Hippocampal formation (tissue), 2 donors: ENCODE results near the gene IFNGR2.
"Not testable (repeated sequence)": the region's sequence is repeated elsewhere in the genome, so short reads cannot be mapped to it uniquely, and the experiment has no call there.

ENCODE experiments used
- DNase-seq, 2 donors: peaks; one replicate each; lab custom pipeline; 2025; lab: John Stamatoyannopoulos, UW

Gene IFNGR2

GRCh38 chr21:33403128-33403785, at the start of gene IFNGR2:
IFNGR2 (plus strand) TSS chr21:33403413; CDS start chr21:33403544, 131 bp downstream.
- DNase-seq = peak in 1 of 2 donors; percentile 14

- DNase-seq = no peak
Observed at GRCh38 chr21:33355355-33355754, 47.9 kb upstream of the IFNGR2 start.

- no peak for DNase-seq
Observed at GRCh38 chr21:33355996-33356395, 47.2 kb upstream of the IFNGR2 start.

- DNase-seq = no peak
Observed at GRCh38 chr21:33357177-33357576, 46.0 kb upstream of the IFNGR2 start.

- peak in 1 of 2 donors; percentile 5 for DNase-seq
Observed at GRCh38 chr21:33359446-33359845, 43.8 kb upstream of the IFNGR2 start.

GRCh38 chr21:33360281-33360680, 42.9 kb upstream of the IFNGR2 start:
- DNase-seq = no peak

GRCh38 chr21:33360881-33361602, 42.2 kb upstream of the IFNGR2 start:
- peak; percentile 54 to 61 for DNase-seq

GRCh38 chr21:33362044-33362555, 41.1 kb upstream of the IFNGR2 start:
- DNase-seq = peak in 1 of 2 donors; percentile 16

GRCh38 chr21:33363911-33364609, 39.2 kb upstream of the IFNGR2 start:
- not testable (repeated sequence) for DNase-seq

GRCh38 chr21:33364830-33365229, 38.4 kb upstream of the IFNGR2 start:
- DNase-seq = no peak

- no peak for DNase-seq
Observed at GRCh38 chr21:33367309-33367973, 35.8 kb upstream of the IFNGR2 start.

- no peak for DNase-seq
Observed at GRCh38 chr21:33368124-33368523, 35.1 kb upstream of the IFNGR2 start.

- no peak for DNase-seq
Observed at GRCh38 chr21:33368576-33368975, 34.6 kb upstream of the IFNGR2 start.

- no peak for DNase-seq
Observed at GRCh38 chr21:33369586-33369985, 33.6 kb upstream of the IFNGR2 start.

- DNase-seq = no peak
Observed at GRCh38 chr21:33370305-33370704, 32.9 kb upstream of the IFNGR2 start.

GRCh38 chr21:33371366-33371765, 31.8 kb upstream of the IFNGR2 start:
- DNase-seq = no peak

- DNase-seq = no peak
Observed at GRCh38 chr21:33372582-33372981, 30.6 kb upstream of the IFNGR2 start.

GRCh38 chr21:33373451-33373850, 29.8 kb upstream of the IFNGR2 start:
- no peak for DNase-seq

GRCh38 chr21:33374080-33374449, 29.1 kb upstream of the IFNGR2 start:
- DNase-seq = no peak

- DNase-seq = peak in 1 of 2 donors; percentile 52
Observed at GRCh38 chr21:33374450-33375096, 28.6 kb upstream of the IFNGR2 start.

GRCh38 chr21:33375101-33375644, 28.0 kb upstream of the IFNGR2 start:
- DNase-seq = no peak
